H1 (cell line): ENCODE results near the gene PHTF2. TPM values are rescaled to one million over a fixed set of nuclear protein-coding genes. Genes with fewer than 3 reads are reported as not detected.

Source experiments
- CTCF ChIA-PET: fragments of 300-600 bp; sonication (Branson Sonifier 250); formaldehyde crosslinking; loops from one replicate; lab custom pipeline; 2021; ENCODE audit not compliant: partially characterized antibody; lab: Charles Lee
- POLR2A ChIA-PET: fragments of 300-600 bp; sonication (Branson Sonifier 250); formaldehyde crosslinking; loops from one replicate; lab custom pipeline; 2021; ENCODE audit warnings: inconsistent platforms; ENCODE audit not compliant: partially characterized antibody; lab: Charles Lee
- DNase-seq, 2 experiments: peaks; one replicate each; pipeline versions ENCODE4 v3.0.0 to v3.0.0-alpha.2; 2010 to 2022; ENCODE audit warnings: low spot score in 2 of 2, low read depth in 1 of 2, mixed read lengths in 1 of 2
- FAIRE-seq: peaks from 2 replicates; lab custom pipeline; 2011; peaks lifted over from hg19 to GRCh38; lab: Jason Lieb, UNC
- H2AFZ ChIP-seq: 2 replicates; pipeline ENCODE4 v1.8.1; 2012; ENCODE audit warnings: low read length, inconsistent platforms
- H2AK5ac ChIP-seq: 2 replicates; pipeline ENCODE4 v1.6.1; 2013; ENCODE audit warnings: low read depth, low read length
- H2BK120ac ChIP-seq: replicated peaks from 2 replicates; pipeline ENCODE3; 2013; ENCODE audit warnings: low read depth, low read length, inconsistent platforms
- H2BK12ac ChIP-seq: 2 replicates; pipeline ENCODE4 v1.6.1; 2013; ENCODE audit warnings: low read depth, low read length
- H2BK15ac ChIP-seq: 2 replicates; pipeline ENCODE4 v1.6.1; 2013; ENCODE audit warnings: low read length
- H2BK20ac ChIP-seq: 2 replicates; pipeline ENCODE4 v1.6.1; 2013; ENCODE audit warnings: low read length
- H2BK5ac ChIP-seq: 2 replicates; pipeline ENCODE4 v1.6.1; 2013; ENCODE audit warnings: low read depth, low read length
- H3K14ac ChIP-seq: 2 replicates; pipeline ENCODE4 v1.6.1; 2013; ENCODE audit warnings: inconsistent platforms; ENCODE audit not compliant: insufficient read length
- H3K18ac ChIP-seq: 2 replicates; pipeline ENCODE4 v1.6.1; 2013; ENCODE audit warnings: low read length; ENCODE audit errors: extremely low read depth
- H3K23ac ChIP-seq: 2 replicates; pipeline ENCODE4 v1.6.1; 2013; ENCODE audit warnings: inconsistent platforms; ENCODE audit not compliant: insufficient read length
- H3K23me2 ChIP-seq: 2 replicates; pipeline ENCODE4 v1.6.1; 2013; ENCODE audit warnings: low read depth, low read length
- H3K27ac ChIP-seq: 2 replicates; pipeline ENCODE4 v1.6.1; 2011; ENCODE audit warnings: low read depth, low read length, inconsistent platforms
- H3K27me3 ChIP-seq, 4 experiments: replicated peaks in 1 of 4; 1 replicate in 1 of 4; 2 replicates in 3 of 4; pipeline versions ENCODE4 v1.6.1 to v1.8.1; 2011 to 2013; ENCODE audit warnings: low read length in 3 of 4, mild to moderate bottlenecking in 3 of 4, inconsistent platforms in 2 of 4, mixed read lengths in 2 of 4, moderate library complexity in 1 of 4; ENCODE audit not compliant: control insufficient read depth in 3 of 4, insufficient read depth in 3 of 4; ENCODE audit errors: extremely low read depth in 1 of 4
- H3K36me3 ChIP-seq, 4 experiments: 2 replicates each; pipeline versions ENCODE4 v1.6.1 to v1.8.1; 2011 to 2013; ENCODE audit warnings: mild to moderate bottlenecking in 4 of 4, low read length in 3 of 4, moderate library complexity in 2 of 4, control low read depth in 1 of 4, inconsistent platforms in 1 of 4; ENCODE audit not compliant: insufficient read depth in 4 of 4, control insufficient read depth in 2 of 4
- H3K4ac ChIP-seq: replicated peaks from 2 replicates; pipeline ENCODE3; 2013; ENCODE audit warnings: low read length, low read depth, mixed read lengths, inconsistent platforms; ENCODE audit not compliant: insufficient read length
- H3K4me1 ChIP-seq, 4 experiments: replicated peaks in 1 of 4; 1 replicate in 1 of 4; 2 replicates in 3 of 4; pipeline versions ENCODE4 v1.6.1 to v1.8.1; 2011 to 2013; ENCODE audit warnings: low read length in 3 of 4, inconsistent platforms in 2 of 4, mixed read lengths in 1 of 4; ENCODE audit not compliant: insufficient read depth in 4 of 4, control insufficient read depth in 3 of 4
- H3K4me2 ChIP-seq, 2 experiments: 2 replicates each; pipeline versions ENCODE4 v1.6.1 to v1.8.1; 2011 to 2013; ENCODE audit warnings: low read depth in 2 of 2, low read length in 2 of 2, control low read depth in 1 of 2, inconsistent platforms in 1 of 2, mild to moderate bottlenecking in 1 of 2; ENCODE audit not compliant: insufficient read depth in 1 of 2
- H3K4me3 ChIP-seq, 4 experiments: fragments of 200-600, 300-600 bp in 1 of 4; sonication (generic), shearing (Covaris generic), sonication (Bioruptor Twin) in 1 of 4; 2 replicates each; pipeline versions ENCODE4 v1.5.1 to v1.8.1; 2011 to 2016; ENCODE audit warnings: low read length in 4 of 4, low read depth in 3 of 4, control low read depth in 2 of 4, inconsistent platforms in 2 of 4, mild to moderate bottlenecking in 2 of 4, mixed read lengths in 1 of 4, moderate library complexity in 1 of 4; ENCODE audit not compliant: insufficient read depth in 2 of 4; ENCODE audit errors: extremely low read depth in 1 of 4
- H3K56ac ChIP-seq: replicated peaks from 2 replicates; pipeline ENCODE3; 2013; ENCODE audit warnings: low read depth, mild to moderate bottlenecking, mixed read lengths, low read length, inconsistent platforms; ENCODE audit not compliant: insufficient read length
- H3K79me1 ChIP-seq: 2 replicates; pipeline ENCODE4 v1.6.1; 2013; ENCODE audit warnings: low read depth, low read length, control low read depth
- H3K79me2 ChIP-seq, 2 experiments: 2 replicates each; pipeline versions ENCODE4 v1.6.1 to v1.8.1; 2012 to 2013; ENCODE audit warnings: low read length in 2 of 2, mild to moderate bottlenecking in 2 of 2, inconsistent platforms in 1 of 2; ENCODE audit not compliant: insufficient read depth in 2 of 2, control insufficient read depth in 1 of 2
- H3K9ac ChIP-seq, 4 experiments: replicated peaks in 1 of 4; 1 replicate in 1 of 4; 2 replicates in 3 of 4; pipeline versions ENCODE4 v1.6.1 to v1.8.1; 2011 to 2013; ENCODE audit warnings: low read depth in 3 of 4, low read length in 3 of 4, control low read depth in 2 of 4, mild to moderate bottlenecking in 2 of 4, moderate library complexity in 2 of 4, inconsistent platforms in 1 of 4; ENCODE audit errors: extremely low read depth in 1 of 4
- H3K9me3 ChIP-seq, 2 experiments: 2 replicates each; pipeline versions ENCODE4 v1.6.1 to v1.8.1; 2012 to 2013; ENCODE audit warnings: mild to moderate bottlenecking in 2 of 2, moderate library complexity in 2 of 2, control low read depth in 1 of 2, inconsistent platforms in 1 of 2, low read depth in 1 of 2, low read length in 1 of 2, mixed read lengths in 1 of 2; ENCODE audit not compliant: insufficient read depth in 2 of 2
- H4K20me1 ChIP-seq, 2 experiments: replicated peaks in 1 of 2; 2 replicates each; pipeline versions ENCODE3 to v1.8.1; 2011 to 2013; ENCODE audit warnings: inconsistent platforms in 2 of 2, low read length in 2 of 2, mild to moderate bottlenecking in 1 of 2; ENCODE audit not compliant: insufficient read depth in 2 of 2, control insufficient read depth in 1 of 2
- H4K5ac ChIP-seq: 2 replicates; pipeline ENCODE4 v1.6.1; 2013; ENCODE audit warnings: low read length, low read depth, mixed read lengths, inconsistent platforms; ENCODE audit not compliant: insufficient read length
- H4K8ac ChIP-seq: 2 replicates; pipeline ENCODE4 v1.8.0; 2013; ENCODE audit warnings: mild to moderate bottlenecking, moderate library complexity, low read length, inconsistent platforms; ENCODE audit not compliant: insufficient read depth; ENCODE audit errors: extremely low read depth
- H4K91ac ChIP-seq: replicated peaks from 2 replicates; pipeline ENCODE3; 2013; ENCODE audit warnings: low read length, mixed read lengths, inconsistent platforms; ENCODE audit not compliant: insufficient read length
- MAX ChIP-seq: IDR thresholded peaks from 2 replicates; pipeline ENCODE4 v1.6.1; 2012; ENCODE audit warnings: inconsistent platforms
- POU5F1 ChIP-seq: IDR thresholded peaks from 2 replicates; pipeline ENCODE4 v1.6.1; 2011; ENCODE audit warnings: low read depth, mild to moderate bottlenecking, low read length, moderate library complexity
- SAP30 ChIP-seq: fragments of 300-600 bp; sonication (generic); IDR thresholded peaks from 2 replicates; pipeline ENCODE4 v1.7.1; 2012; ENCODE audit warnings: low read length, moderate library complexity, mild to moderate bottlenecking, inconsistent platforms; ENCODE audit not compliant: insufficient read depth, insufficient replicate concordance
- TCF12 ChIP-seq: IDR thresholded peaks from 2 replicates; pipeline ENCODE4 v1.6.1; 2011; ENCODE audit warnings: low read depth, mild to moderate bottlenecking, low read length
- TEAD4 ChIP-seq: IDR thresholded peaks from 2 replicates; pipeline ENCODE4 v1.6.1; 2012; ENCODE audit warnings: low read depth, low read length, inconsistent platforms, mixed read lengths
- WGBS, 2 experiments: shearing (Covaris generic) in 1 of 2; methylation state at CpG; one replicate each; pipeline versions ENCODE4 v1.1.6 to v1.1.7; 2013 to 2015; ENCODE audit warnings: low lambda C conversion rate in 2 of 2, mixed read lengths in 2 of 2, inconsistent platforms in 1 of 2, low coverage in 1 of 2, missing lambda C conversion rate in 1 of 2; ENCODE audit not compliant: insufficient replicate concordance in 2 of 2, insufficient coverage in 1 of 2, insufficient read length in 1 of 2; ENCODE audit errors: extremely low coverage in 1 of 2, missing lambda C conversion rate in 1 of 2; 5-methylcytosine and 5-hydroxymethylcytosine counted together
- polyA plus RNA-seq, 7 experiments: library from polyadenylated mRNA; depleted of rRNA in 3 of 7; stranded (reverse) in 5 of 7; unstranded in 2 of 7; fragments of >200 nt in 5 of 7; fragments of 200-250 nt in 2 of 7; gene quantifications; 1 replicate in 5 of 7; 2 replicates in 1 of 7; 4 replicates in 1 of 7; pipeline versions ENCODE4 v1.2.1 to v1.2.3, GENCODE V29; 2011 to 2013; ENCODE audit warnings: missing spikeins in 2 of 7, mixed read lengths in 2 of 7
- total RNA-seq: library from RNA; stranded (reverse); fragmentation: NEBNext Ultra II Directional; extraction: Animal tissue kit (Norgen Biotek cat#: 25700); gene quantifications from 2 replicates; pipeline ENCODE4 v1.2.1, GENCODE V29; 2021

The PHTF2 gene
- total and polyA plus RNA-seq, 2 of the 8 experiments (the other 6 are each of a cell fraction or from before 2014, with no cell fraction given), result 9.0 to 25.4 TPM

GRCh38 chr7:77833136-77833535 lies 34.6 kb downstream of the PHTF2 start:
- no peak overlapping the region for H3K23ac ChIP-seq
- no peak overlapping the region for H4K8ac ChIP-seq
- no peaks in the 10 kb centered on the region for H3K9me3 ChIP-seq
- FAIRE-seq, result no peak
- POLR2A ChIA-PET, result interaction anchor here (1.1 kb wide), 1 partner anchor 100 kb away, joined by 4 read pairs; no protein-coding TSS in a partner anchor
- no peak overlapping the region for H2BK20ac ChIP-seq
- no peaks in the 10 kb centered on the region for H3K36me3 ChIP-seq
- H4K20me1 ChIP-seq, result peaks cover 0 to 3% of the 10 kb centered on the region in 2 experiments
- no peak overlapping the region for H2BK15ac ChIP-seq
- no peak overlapping the region for H3K18ac ChIP-seq
- H2BK5ac ChIP-seq, result no peak overlapping the region
- WGBS, 2 experiments, result 84% methylated on average over 1 of the region's 1 CpG; no CpG with 5 or more reads in 1 of the 2 experiments
- no peak overlapping the region for H3K9ac ChIP-seq
- H3K56ac ChIP-seq, result no peak overlapping the region
- no peak overlapping the region for H3K4me2 ChIP-seq
- H3K4ac ChIP-seq, result no peak overlapping the region
- H3K23me2 ChIP-seq, result no peaks in the 10 kb centered on the region
- no peak for DNase-seq
- H2BK120ac ChIP-seq, result no peak overlapping the region
- no peak for TF ChIP-seq SAP30
- TF ChIP-seq MAX, result no peak
- no peak for TF ChIP-seq POU5F1
- no peak for TF ChIP-seq TCF12
- TF ChIP-seq TEAD4, result no peak
- peaks cover 4% of the 10 kb centered on the region for H3K79me1 ChIP-seq
- H3K79me2 ChIP-seq, result no peaks in the 10 kb centered on the region
- no peak overlapping the region for H4K91ac ChIP-seq
- H3K27ac ChIP-seq, result no peak overlapping the region
- H2BK12ac ChIP-seq, result no peak overlapping the region
- H3K4me3 ChIP-seq, result no peak overlapping the region
- no peaks in the 10 kb centered on the region for H3K27me3 ChIP-seq
- no peak overlapping the region for H2AFZ ChIP-seq
- no peak overlapping the region for H2AK5ac ChIP-seq
- no peak overlapping the region for H4K5ac ChIP-seq
- no peak overlapping the region for H3K14ac ChIP-seq
- peaks cover 0 to 3% (median 1%) of the 10 kb centered on the region in 4 experiments; a peak in 1 of 7 replicates for H3K4me1 ChIP-seq
- CTCF ChIA-PET, result no interaction called here
